Choroid plexus epithelial cell (primary cell): ENCODE measurements around the gene ITPR2.

Experiments
- DNase-seq: peaks from one replicate; pipeline ENCODE4 v3.0.0-alpha.2; 2010; ENCODE audit warnings: low read depth
- H3K4me3 ChIP-seq: 2 replicates; pipeline ENCODE4 v1.5.1; 2011; ENCODE audit warnings: low read depth, mild to moderate bottlenecking, control low read depth, low read length, moderate library complexity
- CTCF ChIP-seq: conservative IDR thresholded peaks from 2 replicates; pipeline ENCODE4 v1.5.1; 2011; ENCODE audit warnings: low read depth, mild to moderate bottlenecking, control low read depth, inconsistent platforms, low read length, moderate library complexity

The ITPR2 gene

GRCh38 chr12:26493656-26494055, 339.3 kb downstream of the ITPR2 start:
- no peak for TF ChIP-seq CTCF
- no peak overlapping the region for H3K4me3 ChIP-seq
- DNase-seq: no peak

- no peak for TF ChIP-seq CTCF
- no peak for DNase-seq
- H3K4me3 ChIP-seq: no peak overlapping the region
Measured at GRCh38 chr12:26492406-26492805, 340.6 kb downstream of the ITPR2 start.

- no peak overlapping the region for H3K4me3 ChIP-seq
- no peak for DNase-seq
- TF ChIP-seq CTCF: no peak
Measured at GRCh38 chr12:26489908-26490307, 343.1 kb downstream of the ITPR2 start.

GRCh38 chr12:26488351-26488750, 344.6 kb downstream of the ITPR2 start:
- TF ChIP-seq CTCF: no peak
- H3K4me3 ChIP-seq: no peak overlapping the region

GRCh38 chr12:26473291-26473690, 359.7 kb downstream of the ITPR2 start:
- DNase-seq: no peak
- H3K4me3 ChIP-seq: no peak overlapping the region

More at GRCh38 chr12:26488351-26488750, 344.6 kb downstream of the ITPR2 start:
- no peak for DNase-seq

GRCh38 chr12:26471560-26471959, 361.4 kb downstream of the ITPR2 start:
- DNase-seq: peak; percentile 64
- H3K4me3 ChIP-seq: no peak overlapping the region
- TF ChIP-seq CTCF: peak; percentile 26

More at GRCh38 chr12:26473291-26473690, 359.7 kb downstream of the ITPR2 start:
- TF ChIP-seq CTCF: no peak

GRCh38 chr12:26469421-26470180, 363.4 kb downstream of the ITPR2 start:
- DNase-seq: no peak
- H3K4me3 ChIP-seq: no peak overlapping the region
- TF ChIP-seq CTCF: no peak
